ENCODE data around the gene PPM1A.

PPM1A gene

GRCh38 chr14:60220084-60220483 is 28.9 kb upstream of the PPM1A start:
- ChIA-PET POLR2A (no interaction called here), CTCF (no interaction called here)
- Histone ChIP-seq H3K36me3 (ENCODE audit: control insufficient read depth in 2 of 2, insufficient read depth in 1 of 2, low read length in 2 of 2) (no peaks in the 10 kb centered on the region), H3K9me3 (ENCODE audit: control insufficient read depth, insufficient read depth, low read depth, low read length) (no peaks in the 10 kb centered on the region), H3K27ac (ENCODE audit: extremely low read depth, low read depth, low read length) (no peak overlapping the region), H3K4me1 (ENCODE audit: control insufficient read depth, insufficient read depth, low read length) (no peaks in the 10 kb centered on the region), H3K4me3 (ENCODE audit: low read depth, low read length) (no peak overlapping the region)
- TF ChIP-seq PRDM6 (tag by site-specific recombination; IDR thresholded peaks at IDR 0.05), result no peak
- no peak for TF ChIP-seq ELK4 (IDR thresholded peaks at IDR 0.05; ENCODE audit: borderline replicate concordance, low read depth, low read length)
- no peak for TF ChIP-seq ZNF518A (tag by site-specific recombination; conservative IDR thresholded peaks at IDR 0.05; ENCODE audit: low read depth)
- TF ChIP-seq ZNF555 (tag by site-specific recombination; conservative IDR thresholded peaks at IDR 0.05), result no peak
- TF ChIP-seq ZNF112 (tag by site-specific recombination; IDR thresholded peaks at IDR 0.05), result no peak
- no peak for TF ChIP-seq ZNF169 (tag by site-specific recombination; IDR thresholded peaks at IDR 0.05)
- no peak for TF ChIP-seq SCRT1 (tag by site-specific recombination; IDR thresholded peaks at IDR 0.05; ENCODE audit: borderline replicate concordance)
- TF ChIP-seq ZNF747 (tag by site-specific recombination; IDR thresholded peaks at IDR 0.05), result no peak
- TF ChIP-seq GLI2 (tag by site-specific recombination; IDR thresholded peaks at IDR 0.05; ENCODE audit: borderline replicate concordance, low read depth), result no peak
- no peak for TF ChIP-seq OSR2 (tag by site-specific recombination; IDR thresholded peaks at IDR 0.05)
- TF ChIP-seq OVOL3 (tag by site-specific recombination; IDR thresholded peaks at IDR 0.05), result no peak
- TF ChIP-seq ZNF394 (tag by site-specific recombination; IDR thresholded peaks at IDR 0.05; ENCODE audit: borderline replicate concordance), result no peak

- no peaks in the 10 kb centered on the region for H3K4me1 ChIP-seq (ENCODE audit: control insufficient read depth, insufficient read depth, low read length)
- ChIA-PET POLR2A (no interaction called here), CTCF (no interaction called here)
- TF ChIP-seq ZNF513 (tag by site-specific recombination; IDR thresholded peaks at IDR 0.05), result no peak
- no peak for TF ChIP-seq KLF1 (tag by site-specific recombination; IDR thresholded peaks at IDR 0.05)
- TF ChIP-seq ZNF169 (tag by site-specific recombination; IDR thresholded peaks at IDR 0.05), result no peak
- no peak for TF ChIP-seq RBAK (tag by site-specific recombination; IDR thresholded peaks at IDR 0.05)
- no peak for TF ChIP-seq ZNF132 (tag by site-specific recombination; IDR thresholded peaks at IDR 0.05; ENCODE audit: borderline replicate concordance)
- TF ChIP-seq ZNF704 (tag by site-specific recombination; IDR thresholded peaks at IDR 0.05), result no peak
- no peak for TF ChIP-seq KLF8 (tag by site-specific recombination; IDR thresholded peaks at IDR 0.05)
- no peak for TF ChIP-seq GLIS2 (tag by site-specific recombination; IDR thresholded peaks at IDR 0.05)
- TF ChIP-seq ZNF449 (tag by site-specific recombination; IDR thresholded peaks at IDR 0.05), result no peak
- no peak for TF ChIP-seq ZNF548 (tag by site-specific recombination; IDR thresholded peaks at IDR 0.05)
- TF ChIP-seq KLF17 (tag by site-specific recombination; IDR thresholded peaks at IDR 0.05), result no peak
- no peaks in the 10 kb centered on the region for H3K9me3 ChIP-seq (ENCODE audit: control insufficient read depth, insufficient read depth, low read depth, low read length)
- H3K36me3 ChIP-seq (ENCODE audit: control insufficient read depth in 2 of 2, insufficient read depth in 1 of 2, low read length in 2 of 2), result no peaks in the 10 kb centered on the region
- no peak overlapping the region for H3K27ac ChIP-seq (ENCODE audit: extremely low read depth, low read depth, low read length)
- H3K4me3 ChIP-seq (ENCODE audit: low read depth, low read length), result no peak overlapping the region
Measured at GRCh38 chr14:60220917-60221316, 28.1 kb upstream of the PPM1A start.

All from HEK293 (cell line).